ENCODE data around the gene ARSG. TPM values are rescaled to one million over a fixed set of nuclear protein-coding genes. Genes with fewer than 3 reads are reported as not detected.
A peak's percentile ranks its signal among the peaks of the same experiment; 100 is the strongest.
"Not testable (repeated sequence)": the region's sequence is repeated elsewhere in the genome, so short reads cannot be mapped to it uniquely, and the experiment has no call there.

Gene ARSG
- total and polyA plus RNA-seq, 10 of the 15 experiments (the other 5 are each of a cell fraction or from before 2014, with no cell fraction given), result 2.9 to 13.5 (median 7.6) TPM

DNA sequence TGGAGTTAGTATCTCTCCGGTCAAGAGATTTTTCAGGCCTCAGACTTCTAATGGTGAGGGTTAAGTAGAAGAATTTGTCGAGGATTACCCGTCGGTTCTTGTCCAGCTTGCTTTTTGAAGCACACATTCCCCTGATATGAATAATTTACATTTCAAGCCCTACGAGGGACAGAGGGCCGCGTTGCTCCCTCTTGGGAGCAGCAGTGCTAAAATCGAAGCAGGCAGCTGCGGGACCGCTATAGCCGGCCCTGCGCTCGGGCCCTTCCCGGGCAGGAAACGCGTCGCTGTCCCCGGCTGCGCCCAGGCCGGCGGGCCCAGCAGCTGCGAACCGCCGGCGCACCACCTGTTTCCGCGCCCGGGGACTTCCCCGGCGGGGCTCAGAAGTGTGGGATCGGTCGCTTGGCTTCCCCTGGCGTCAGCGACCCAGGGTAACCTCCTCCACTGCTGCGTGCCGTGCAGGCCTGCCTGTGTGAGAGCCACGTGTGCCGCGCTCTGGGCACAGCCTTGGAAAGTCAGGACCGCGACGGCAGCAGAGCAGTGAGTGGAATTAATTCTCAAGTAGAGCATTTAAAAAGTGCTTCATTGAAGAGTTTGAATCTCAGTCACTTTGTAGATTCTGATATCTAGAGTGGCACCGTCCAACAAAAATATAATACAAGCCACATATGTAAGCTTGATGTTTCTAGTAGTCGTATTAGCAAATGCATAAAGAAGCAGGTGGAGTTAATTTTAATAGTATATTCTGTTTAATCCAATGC is 32.2 kb upstream of the ARSG start (continued):
- peak; percentile 22 for TF ChIP-seq MEF2B (IDR thresholded peaks at IDR 0.05; ENCODE audit: partially characterized antibody, poor library complexity, severe bottlenecking)
- peak; percentile 48; the same call in 1 of the 2 replicates for TF ChIP-seq GATAD2B (conservative IDR thresholded peaks at IDR 0.05; ENCODE audit: low read depth)
- TF ChIP-seq EED (IDR thresholded peaks at IDR 0.05; ENCODE audit: low read depth), result peak; percentile 52
- 0 out of 2 replicates have a peak, but pooled peaks have one; percentile 34 for TF ChIP-seq ATF2 (IDR thresholded peaks at IDR 0.05; ENCODE audit: low read length)
- peak; percentile 22 to 49; a peak in 2 of 4 replicates for TF ChIP-seq IKZF2 (IDR thresholded peaks at IDR 0.05)
- TF ChIP-seq FOXM1 (IDR thresholded peaks at IDR 0.05; ENCODE audit: low read depth, low read length), result 0 out of 2 replicates have a peak, but pooled peaks have one; percentile 38
- peak; percentile 91 for TF ChIP-seq ZNF687 (IDR thresholded peaks at IDR 0.05)
- TF ChIP-seq CREB1 (IDR thresholded peaks at IDR 0.05; ENCODE audit: low read depth), result 0 out of 2 replicates have a peak, but pooled peaks have one; percentile 8
- TF ChIP-seq ETV6 (conservative IDR thresholded peaks at IDR 0.05 in 1 of 2, IDR thresholded peaks at IDR 0.05 in 1 of 2; ENCODE audit: borderline replicate concordance in 1 of 2, low read depth in 1 of 2), result peak in 1 of 2 experiments; percentile 49; a peak in 1 of 4 replicates
- TF ChIP-seq BHLHE40 (IDR thresholded peaks at IDR 0.05; ENCODE audit: borderline replicate concordance in 1 of 2, low read depth in 2 of 2, low read length in 1 of 2), result peak; percentile 52 to 86; a peak in 3 of 4 replicates
- TF ChIP-seq DPF2 (IDR thresholded peaks at IDR 0.05), result 0 out of 2 replicates have a peak, but pooled peaks have one; percentile 52
- TF ChIP-seq ZNF207 (IDR thresholded peaks at IDR 0.05; ENCODE audit: borderline replicate concordance), result peak; percentile 40; the same call in 1 of the 2 replicates

GRCh38 chr17:68259648-68259951 is 31.7 kb upstream of the ARSG start:
- ATAC-seq; H3K4me1 ChIP-seq (ENCODE audit: control insufficient read depth, insufficient read depth, low read length); H2AFZ ChIP-seq (ENCODE audit: control insufficient read depth, low read depth, low read length); H3K4me3 ChIP-seq; H3K27me3 ChIP-seq (replicated peaks in 1 of 2; ENCODE audit: control insufficient read depth in 2 of 2, insufficient read depth in 2 of 2, low read length in 1 of 2); in situ Hi-C loops (cut with MboI); H3K36me3 ChIP-seq (ENCODE audit: control insufficient read depth in 2 of 2, insufficient read depth in 2 of 2, low read length in 1 of 2); H3K9ac ChIP-seq (ENCODE audit: control insufficient read depth, insufficient read depth, low read length); H3K79me2 ChIP-seq (ENCODE audit: control insufficient read depth, insufficient read depth, low read length); DNase-seq (ENCODE audit: low read depth, low spot score); H3K9me3 ChIP-seq (replicated peaks; ENCODE audit: control insufficient read depth, insufficient read depth, low read length); H4K20me1 ChIP-seq (ENCODE audit: control insufficient read depth, insufficient read depth); intact Hi-C loops (cut with micrococcal nuclease; ENCODE audit: unreplicated experiment): not testable (repeated sequence)
- CTCF ChIA-PET, result interaction anchor here (0.9 to 9.8 kb wide), 7 partner anchors 54 to 201 kb away, joined by 5 to 119 read pairs (median 12); partner anchors contain the start of gene WIPI1
- BruUV-seq (replicated peaks), result TSS peak; percentile 71
- peak overlapping the region; percentile 50 for H3K4me2 ChIP-seq (ENCODE audit: control insufficient read depth, insufficient read depth)
- POLR2A ChIA-PET, result interaction anchor here (0.6 to 1.9 kb wide), 4 partner anchors 11 to 205 kb away, joined by 4 to 19 read pairs (median 5); partner anchors contain the start of gene AMZ2
- SMC1A ChIA-PET (ENCODE audit: uncharacterized antibody, unreplicated experiment), result interaction anchor here (0.7 to 9.7 kb wide), 9 partner anchors 11 to 279 kb away, joined by 3 to 163 read pairs (median 6); partner anchors contain the start of genes AMZ2 and WIPI1
- peak; percentile 69 for FAIRE-seq
- RAD21 ChIA-PET (ENCODE audit: unreplicated experiment), result interaction anchor here (1.1 to 2.2 kb wide), 7 partner anchors 12 to 201 kb away, joined by 3 to 15 read pairs (median 4); partner anchors contain the start of genes AMZ2 and WIPI1
- 25% methylated on average over 3 of the region's 3 CpGs for WGBS (ENCODE audit: insufficient coverage, insufficient replicate concordance, low lambda C conversion rate, missing lambda C conversion rate)
- H3K27ac ChIP-seq (ENCODE audit: control insufficient read depth, insufficient read depth), result peak overlapping the region; percentile 49; the same call in 1 of the 2 replicates
